ENCODE data around the gene TCF12. TPM values are rescaled to one million over a fixed set of nuclear protein-coding genes. Genes with fewer than 3 reads are reported as not detected.
A peak's percentile ranks its signal among the peaks of the same experiment; 100 is the strongest.

TCF12 gene
- total and polyA plus RNA-seq, 2 of the 8 experiments (the other 6 are each of a cell fraction or from before 2014, with no cell fraction given): 85.8 to 101 TPM

GRCh38 chr15:57332326-57332725 lies 413.9 kb downstream of the TCF12 start:
- POLR2A ChIA-PET (ENCODE audit: partially characterized antibody): no interaction called here
- FAIRE-seq: no peak
- no peak overlapping the region for H2BK15ac ChIP-seq (ENCODE audit: low read length)

More at GRCh38 chr15:57332326-57332725, 413.9 kb downstream of the TCF12 start:
- Histone ChIP-seq H3K14ac (ENCODE audit: insufficient read length) (no peak overlapping the region), H3K27me3 (replicated peaks in 1 of 4; ENCODE audit: control insufficient read depth in 3 of 4, extremely low read depth in 1 of 4, insufficient read depth in 3 of 4, low read length in 3 of 4) (no peaks in the 10 kb centered on the region; a peak in 1 of 7 replicates), H2AFZ (ENCODE audit: low read length) (peak overlapping the region; percentile 29; the same call in 1 of the 2 replicates), H3K27ac (ENCODE audit: low read depth, low read length) (no peak overlapping the region), H4K5ac (ENCODE audit: insufficient read length, low read depth, low read length) (no peak overlapping the region), H2BK120ac (replicated peaks; ENCODE audit: low read depth, low read length) (no peak overlapping the region), H3K36me3 (ENCODE audit: control insufficient read depth in 2 of 4, insufficient read depth in 4 of 4, low read length in 3 of 4) (no peaks in the 10 kb centered on the region), H3K4me2 (ENCODE audit: insufficient read depth in 1 of 2, low read depth in 2 of 2, low read length in 2 of 2) (no peak overlapping the region), H4K91ac (replicated peaks; ENCODE audit: insufficient read length, low read length) (no peak overlapping the region), H2BK20ac (ENCODE audit: low read length) (no peak overlapping the region), H2BK12ac (ENCODE audit: low read depth, low read length) (no peak overlapping the region), H3K56ac (replicated peaks; ENCODE audit: insufficient read length, low read depth, low read length) (no peak overlapping the region), H2AK5ac (ENCODE audit: low read depth, low read length) (no peak overlapping the region), H3K9me3 (ENCODE audit: insufficient read depth in 2 of 2, low read depth in 1 of 2, low read length in 1 of 2) (no peaks in the 10 kb centered on the region), H3K23me2 (ENCODE audit: low read depth, low read length) (no peaks in the 10 kb centered on the region), H4K20me1 (replicated peaks in 1 of 2; ENCODE audit: control insufficient read depth in 1 of 2, insufficient read depth in 2 of 2, low read length in 2 of 2) (no peaks in the 10 kb centered on the region), H4K8ac (ENCODE audit: extremely low read depth, insufficient read depth, low read length) (0 out of 2 replicates have a peak overlapping the region, but pooled peaks have one; percentile 69), H2BK5ac (ENCODE audit: low read depth, low read length) (no peak overlapping the region), H3K23ac (ENCODE audit: insufficient read length) (no peak overlapping the region), H3K9ac (replicated peaks in 1 of 4; ENCODE audit: extremely low read depth in 1 of 4, low read depth in 3 of 4, low read length in 3 of 4) (no peak overlapping the region), H3K4me1 (replicated peaks in 1 of 4; ENCODE audit: control insufficient read depth in 3 of 4, insufficient read depth in 4 of 4, low read length in 3 of 4) (peaks cover 0 to 4% (median 0%) of the 10 kb centered on the region in 4 experiments; a peak in 1 of 7 replicates), H3K4me3 (ENCODE audit: extremely low read depth in 1 of 4, insufficient read depth in 2 of 4, low read depth in 3 of 4, low read length in 4 of 4) (no peak overlapping the region), H3K4ac (replicated peaks; ENCODE audit: insufficient read length, low read depth, low read length) (no peak overlapping the region), H3K79me2 (ENCODE audit: control insufficient read depth in 1 of 2, insufficient read depth in 2 of 2, low read length in 2 of 2) (no peaks in the 10 kb centered on the region), H3K79me1 (ENCODE audit: low read depth, low read length) (no peaks in the 10 kb centered on the region), H3K18ac (ENCODE audit: extremely low read depth, low read length) (no peak overlapping the region)
- CTCF ChIA-PET (ENCODE audit: partially characterized antibody): interaction anchor here (0.6 to 7.2 kb wide), 11 partner anchors 9 to 419 kb away, joined by 3 to 60 read pairs (median 5); no protein-coding TSS in a partner anchor
- no peak for DNase-seq (ENCODE audit: low read depth in 1 of 2, low spot score in 2 of 2)
- TF ChIP-seq YY1 (IDR thresholded peaks at IDR 0.05; ENCODE audit: low read depth, low read length): no peak
- no peak for TF ChIP-seq SP1 (IDR thresholded peaks at IDR 0.05; ENCODE audit: low read depth, low read length)
- no peak for TF ChIP-seq MAFK (IDR thresholded peaks at IDR 0.05; ENCODE audit: low read depth, low read length)
- TF ChIP-seq NANOG (IDR thresholded peaks at IDR 0.05; ENCODE audit: insufficient read depth, low read depth, low read length, poor library complexity, severe bottlenecking): no peak
- no peak for TF ChIP-seq POLR2A (IDR thresholded peaks at IDR 0.05; ENCODE audit: control extremely low read depth in 1 of 2, low read depth in 2 of 2, low read length in 2 of 2)
- TF ChIP-seq CEBPB (IDR thresholded peaks at IDR 0.05; ENCODE audit: low read depth, low read length): no peak
- no peak for TF ChIP-seq SAP30 (IDR thresholded peaks at IDR 0.05; ENCODE audit: insufficient read depth, insufficient replicate concordance, low read length)
- TF ChIP-seq JUND (IDR thresholded peaks at IDR 0.05; ENCODE audit: low read length): no peak
- no peak for TF ChIP-seq EZH2 (IDR thresholded peaks at IDR 0.05; ENCODE audit: low read depth, low read length, severe bottlenecking)
- TF ChIP-seq USF2 (IDR thresholded peaks at IDR 0.05; ENCODE audit: low read length): no peak
- 94% methylated on average over 8 of the region's 8 CpGs; no CpG with 5 or more reads in 1 of the 2 experiments for WGBS, 2 experiments (ENCODE audit: extremely low coverage in 1 of 2, insufficient coverage in 1 of 2, insufficient read length in 1 of 2, insufficient replicate concordance in 2 of 2, low coverage in 1 of 2, low lambda C conversion rate in 2 of 2, missing lambda C conversion rate in 1 of 2)
